Fibroblast of skin of left quadriceps (primary cell): Measurements from ENCODE around the gene CSTPP1.
"Not testable (repeated sequence)": the region's sequence is repeated elsewhere in the genome, so short reads cannot be mapped to it uniquely, and the experiment has no call there.

Source experiments
- DNase-seq, 2 experiments: peaks; one replicate each; pipeline ENCODE4 v3.0.0-alpha.2; 2013; ENCODE audit warnings: low read depth in 2 of 2

The CSTPP1 gene

DNA sequence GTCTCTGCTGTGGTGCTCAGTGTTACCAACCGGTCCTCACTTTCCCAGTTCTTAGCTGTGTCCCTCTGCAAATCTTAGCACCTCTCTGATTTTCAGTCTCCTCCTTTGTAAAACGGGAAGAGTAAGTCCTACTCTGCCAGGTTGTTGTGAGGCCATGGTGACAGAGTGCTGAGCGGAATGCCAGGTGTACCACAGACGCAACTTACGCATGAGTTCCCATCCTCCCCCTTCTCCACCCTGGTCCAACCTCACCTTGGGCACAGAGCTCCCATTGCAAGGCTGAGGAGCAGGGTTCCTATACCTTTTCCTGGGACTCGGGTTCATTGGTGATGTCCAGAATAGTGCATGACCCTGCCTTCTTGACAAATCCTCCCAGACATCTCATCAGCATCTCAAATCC is 270.9 kb downstream of the CSTPP1 start:
- DNase-seq = no peak

DNA sequence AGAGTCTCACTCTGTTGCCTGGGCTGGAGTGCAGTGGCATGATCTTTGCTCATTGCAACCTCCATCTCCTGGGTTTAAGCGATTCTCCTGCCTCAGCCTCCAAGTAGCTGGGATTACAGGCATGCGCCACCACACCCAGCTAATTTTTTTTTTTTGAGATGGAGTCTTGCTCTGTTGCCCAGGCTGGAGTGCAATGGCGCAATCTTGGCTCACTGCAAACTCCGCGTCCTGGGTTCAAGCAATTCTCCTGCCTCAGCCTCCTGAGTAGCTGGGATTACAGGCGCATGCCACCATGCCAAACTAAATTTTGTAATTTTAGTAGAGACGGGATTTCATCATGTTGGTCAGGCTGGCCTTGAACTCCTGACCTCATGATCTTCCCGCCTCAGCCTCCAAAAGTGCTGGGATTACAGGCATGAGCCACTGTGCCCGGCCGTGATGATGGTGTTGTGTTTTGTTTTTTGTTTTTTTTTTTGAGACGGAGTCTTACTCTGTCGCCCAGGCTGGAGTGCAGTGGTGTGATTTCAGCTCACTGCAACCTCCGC is 271.5 kb downstream of the CSTPP1 start:
- not testable (repeated sequence) for DNase-seq

DNA sequence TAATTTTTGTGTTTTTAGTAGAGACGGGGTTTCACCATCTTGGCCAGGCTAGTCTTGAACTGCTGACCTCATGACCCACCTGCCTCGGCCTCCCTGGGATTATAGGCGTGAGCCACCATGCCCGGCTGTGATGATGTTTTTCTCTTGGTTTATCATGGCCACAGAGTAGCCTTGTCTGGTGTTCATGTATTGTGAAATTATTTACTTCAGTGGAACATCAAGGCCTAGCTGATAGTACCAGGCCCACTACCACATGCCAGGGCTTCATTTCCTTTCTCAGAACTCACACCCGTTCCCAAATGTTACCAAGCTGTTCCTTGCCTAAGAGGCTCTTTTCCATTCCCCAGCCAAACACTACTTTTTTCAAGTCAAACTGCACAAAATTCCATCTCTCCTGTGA is 272.1 kb downstream of the CSTPP1 start:
- DNase-seq = no peak
